ENCODE results near the gene LARP6.

Gene LARP6

GRCh38 chr15:70796516-70797310, 57.2 kb downstream of the LARP6 start:
- no peak for DNase-seq (ENCODE audit: extremely low read depth in 1 of 2, low read depth in 1 of 2)

- DNase-seq (ENCODE audit: extremely low read depth in 1 of 2, low read depth in 1 of 2): no peak
Observed at GRCh38 chr15:70795311-70795665, 58.7 kb downstream of the LARP6 start.

DNA sequence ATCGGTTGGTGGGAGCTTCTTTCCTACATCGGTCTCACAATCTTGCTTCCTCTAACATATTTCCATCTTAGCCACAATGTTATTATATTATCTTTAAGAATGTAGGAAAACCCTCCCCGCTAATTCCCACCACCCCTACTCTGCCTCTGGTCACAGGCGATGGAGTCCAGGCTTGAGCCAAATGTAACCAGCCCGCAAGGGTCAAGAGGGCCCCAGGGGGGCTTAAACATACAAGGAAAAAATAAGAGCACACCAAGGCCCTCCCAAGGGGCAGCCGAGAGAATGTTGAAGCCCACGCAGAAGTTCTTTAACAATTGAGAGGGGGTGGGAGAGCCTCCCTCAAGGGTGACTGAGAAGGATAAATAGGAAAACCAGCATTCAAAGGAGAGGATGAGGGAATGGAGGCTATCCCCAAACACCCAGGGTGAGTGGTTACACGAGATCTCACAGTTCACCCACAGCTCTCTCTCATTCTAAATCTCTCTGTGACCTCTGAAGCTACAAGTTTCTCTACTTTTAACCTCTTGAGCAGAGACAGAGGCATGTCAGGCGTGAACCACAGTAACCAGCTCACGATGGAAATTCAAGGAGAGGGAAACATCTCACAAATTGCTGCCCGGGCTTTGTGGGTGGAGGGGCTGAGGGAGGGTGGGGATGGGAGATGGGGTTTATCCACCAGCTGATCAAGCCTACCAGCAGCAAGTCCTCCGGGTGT, 59.2 kb downstream of the LARP6 start:
- no peak for DNase-seq (ENCODE audit: extremely low read depth in 1 of 2, low read depth in 1 of 2)

- no peak for DNase-seq (ENCODE audit: extremely low read depth in 1 of 2, low read depth in 1 of 2)
Observed at GRCh38 chr15:70793694-70794093, 60.3 kb downstream of the LARP6 start.

DNA sequence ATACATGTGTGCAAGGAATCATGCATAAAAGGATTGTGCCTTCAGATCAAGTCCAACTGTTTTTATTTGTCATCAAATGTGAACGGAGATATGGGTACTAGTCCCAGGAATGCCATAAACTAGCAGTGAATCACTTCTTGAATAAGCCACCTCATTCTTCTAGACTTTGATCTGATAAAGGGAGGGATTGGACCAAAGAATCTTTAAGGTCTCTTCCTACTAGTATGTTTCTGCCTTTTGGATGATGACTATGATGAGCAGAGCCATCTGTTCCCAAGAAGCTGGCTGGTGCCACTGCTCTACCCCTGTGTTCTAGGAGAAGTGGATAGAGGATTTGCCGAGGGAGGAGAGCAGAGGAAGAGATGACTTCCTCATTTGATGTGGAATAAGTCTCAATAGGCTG, 61.8 kb downstream of the LARP6 start:
- no peak for DNase-seq (ENCODE audit: extremely low read depth in 1 of 2, low read depth in 1 of 2)

DNA sequence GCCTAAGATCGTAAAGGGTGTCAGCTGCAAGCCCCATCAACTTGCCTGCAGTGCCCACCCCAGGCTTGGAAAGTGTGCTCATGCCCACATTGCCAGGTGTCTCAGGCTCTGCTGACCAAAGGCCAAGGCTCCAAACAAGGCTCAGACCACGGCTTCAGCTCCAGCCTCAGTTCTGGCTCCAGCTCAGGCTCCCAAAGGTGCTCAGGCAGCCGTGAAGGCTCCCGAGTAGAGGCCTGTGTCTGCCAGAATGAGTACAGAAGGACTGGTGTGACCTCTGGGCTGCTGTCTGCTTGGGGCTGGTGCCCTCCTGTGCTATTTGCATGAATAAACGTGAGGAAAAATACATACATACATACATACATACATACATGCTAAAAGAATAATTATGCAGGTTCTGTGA, 62.7 kb downstream of the LARP6 start:
- no peak for DNase-seq (ENCODE audit: extremely low read depth in 1 of 2, low read depth in 1 of 2)

DNA sequence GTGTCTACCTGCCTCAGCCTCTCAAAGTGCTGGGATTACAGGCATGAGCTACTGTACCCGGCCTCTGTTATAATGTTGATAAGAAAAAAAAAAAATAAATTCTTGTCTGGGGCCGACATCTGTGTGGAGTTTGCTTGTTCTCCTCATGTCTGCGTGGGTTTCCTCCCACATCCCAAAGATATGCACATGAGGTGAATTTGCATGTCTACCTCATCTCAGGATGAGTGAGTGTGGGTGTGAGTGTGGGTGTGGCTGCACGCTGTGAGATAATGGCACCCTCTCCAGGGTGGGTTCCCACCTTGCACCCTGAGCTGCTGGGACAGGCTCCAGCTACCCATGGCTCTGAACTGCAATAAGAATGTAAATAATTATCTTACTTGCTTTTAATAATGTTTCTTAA, 64.7 kb downstream of the LARP6 start:
- DNase-seq (ENCODE audit: extremely low read depth in 1 of 2, low read depth in 1 of 2): no peak

DNA sequence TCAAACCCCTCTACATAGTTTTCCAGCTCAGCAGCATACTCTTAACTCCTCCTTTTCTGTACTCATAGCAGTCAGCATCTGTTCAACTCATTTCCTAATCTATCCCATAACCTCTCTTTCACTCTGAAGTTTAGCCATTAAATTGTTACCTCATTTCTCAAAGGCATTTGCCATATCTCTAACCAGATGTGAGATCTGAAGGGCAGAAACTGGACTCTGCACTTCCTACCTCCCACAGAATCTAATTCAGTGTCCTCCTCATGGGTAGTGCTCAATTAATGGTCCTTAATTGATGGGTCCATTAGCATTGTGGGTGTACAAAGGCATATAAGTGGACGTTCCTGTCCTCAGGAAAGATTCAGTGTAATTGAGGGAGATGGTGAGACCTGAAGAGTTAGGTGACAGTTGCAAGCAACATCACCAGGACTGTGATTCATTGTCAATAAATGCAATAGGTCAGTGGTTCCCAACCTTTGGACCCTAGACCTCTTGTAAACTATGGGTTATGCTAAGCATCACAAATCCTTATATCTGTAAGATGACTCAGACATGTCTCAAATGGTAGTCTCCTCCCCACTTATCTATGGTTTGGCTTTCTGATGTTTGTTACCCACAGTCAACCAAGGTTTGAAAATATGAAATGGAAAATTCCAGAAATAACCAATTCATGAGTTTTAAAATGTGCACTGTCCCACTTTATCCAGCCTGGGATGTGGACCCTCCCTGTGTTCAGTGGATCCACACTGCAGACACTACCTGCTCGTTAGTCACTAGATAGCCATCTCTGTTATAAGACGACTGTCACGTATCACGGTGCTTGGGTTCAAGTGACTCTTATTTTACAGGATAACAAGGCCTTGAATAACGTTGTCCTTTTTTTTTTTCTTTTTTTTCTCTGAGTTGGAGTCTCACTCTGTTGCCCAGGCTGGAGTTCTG, 65.6 kb downstream of the LARP6 start:
- no peak for DNase-seq (ENCODE audit: extremely low read depth in 1 of 2, low read depth in 1 of 2)

- DNase-seq (ENCODE audit: extremely low read depth in 1 of 2, low read depth in 1 of 2): no peak
Observed at GRCh38 chr15:70786996-70787395, 67.0 kb downstream of the LARP6 start.

- DNase-seq (ENCODE audit: extremely low read depth in 1 of 2, low read depth in 1 of 2): no peak
Observed at GRCh38 chr15:70783610-70784022, 70.3 kb downstream of the LARP6 start.

DNA sequence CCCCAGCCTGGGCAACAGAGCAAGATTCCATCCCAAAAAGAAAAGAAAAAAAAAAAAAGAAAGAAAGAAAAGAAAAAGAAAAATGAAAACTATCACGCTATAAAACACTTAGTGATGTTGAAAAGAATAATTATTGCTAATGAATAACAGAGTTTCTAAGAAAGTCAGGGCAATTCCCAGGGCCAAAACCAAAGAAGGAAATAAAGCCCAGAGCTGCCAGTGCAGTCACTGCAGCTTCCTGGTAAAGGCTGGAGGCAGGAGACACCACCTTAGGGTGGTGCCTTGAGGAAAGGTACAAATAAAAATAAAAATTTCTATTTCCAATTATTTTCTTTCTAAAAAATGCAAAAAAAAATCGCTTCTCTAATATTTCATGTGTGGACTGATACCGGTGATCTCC, 70.9 kb downstream of the LARP6 start:
- DNase-seq (ENCODE audit: extremely low read depth in 1 of 2, low read depth in 1 of 2): no peak

- no peak for DNase-seq (ENCODE audit: extremely low read depth in 1 of 2, low read depth in 1 of 2)
Observed at GRCh38 chr15:70781236-70781635, 72.7 kb downstream of the LARP6 start.

Measured in activated CD8-positive, alpha-beta memory T cell treated with anti-CD3 and anti-CD28 coated beads for 1 hour (primary cell).